ENCODE data around the gene DTX3.
"Not testable (repeated sequence)": the region's sequence is repeated elsewhere in the genome, so short reads cannot be mapped to it uniquely, and the experiment has no call there.

Gene DTX3

GRCh38 chr12:57606821-57607220 is 2.2 kb downstream of the DTX3 start:
- DNase-seq (ENCODE audit: low read depth, low spot score), result no peak

GRCh38 chr12:57607958-57608663 is 3.5 kb downstream of the DTX3 start:
- DNase-seq (ENCODE audit: low read depth, low spot score), result no peak

- no peak for DNase-seq (ENCODE audit: low read depth, low spot score)
Observed at GRCh38 chr12:57609101-57609780, 4.6 kb downstream of the DTX3 start.

GRCh38 chr12:57609781-57610553 is 5.3 kb downstream of the DTX3 start:
- DNase-seq (ENCODE audit: low read depth, low spot score), result no peak

GRCh38 chr12:57610554-57611107 is 6.0 kb downstream of the DTX3 start:
- no peak for DNase-seq (ENCODE audit: low read depth, low spot score)

- peak; percentile 64 for DNase-seq (ENCODE audit: low read depth, low spot score)
Observed at GRCh38 chr12:57611108-57611826, 6.6 kb downstream of the DTX3 start, which contains the start of gene ARHGEF25. Gene ARHGEF25, plus strand, starts transcription at chr12:57611435. Its CDS starts 460 bp downstream, at chr12:57611895.

- DNase-seq (ENCODE audit: low read depth, low spot score), result no peak
Observed at GRCh38 chr12:57611827-57612710, 7.4 kb downstream of the DTX3 start.

- DNase-seq (ENCODE audit: low read depth, low spot score), result no peak
Observed at GRCh38 chr12:57612711-57613426, 8.2 kb downstream of the DTX3 start.

- no peak for DNase-seq (ENCODE audit: low read depth, low spot score)
Observed at GRCh38 chr12:57613427-57614109, 8.9 kb downstream of the DTX3 start.

GRCh38 chr12:57614178-57614947 is 9.7 kb downstream of the DTX3 start:
- peak; percentile 87 for DNase-seq (ENCODE audit: low read depth, low spot score)

- no peak for DNase-seq (ENCODE audit: low read depth, low spot score)
Observed at GRCh38 chr12:57614948-57615500, 10.4 kb downstream of the DTX3 start.

GRCh38 chr12:57615637-57616036 is 11.0 kb downstream of the DTX3 start:
- DNase-seq (ENCODE audit: low read depth, low spot score), result no peak

GRCh38 chr12:57616383-57617101 is 11.9 kb downstream of the DTX3 start:
- no peak for DNase-seq (ENCODE audit: low read depth, low spot score)

GRCh38 chr12:57617942-57618341 is 13.3 kb downstream of the DTX3 start:
- DNase-seq (ENCODE audit: low read depth, low spot score), result no peak

GRCh38 chr12:57618431-57618830 is 13.8 kb downstream of the DTX3 start:
- DNase-seq (ENCODE audit: low read depth, low spot score), result not testable (repeated sequence)

GRCh38 chr12:57618966-57619433 is 14.4 kb downstream of the DTX3 start:
- DNase-seq (ENCODE audit: low read depth, low spot score), result no peak
